ACHN (cell line): ENCODE data around the gene FBL.
"Not testable (repeated sequence)": the region's sequence is repeated elsewhere in the genome, so short reads cannot be mapped to it uniquely, and the experiment has no call there.

ENCODE experiments used
- DNase-seq: peaks from one replicate; pipeline ENCODE4 v3.0.0-alpha.2; 2015
- in situ Hi-C: cut with HindIII; loops from 2 replicates; pipeline ENCODE4 v1.10.0; 2017; ENCODE audit warnings: low sequenced_read_pairs, low pct_ligation_motif_present, low pct_unique_long_range_greater_than_20kb

FBL gene

DNA sequence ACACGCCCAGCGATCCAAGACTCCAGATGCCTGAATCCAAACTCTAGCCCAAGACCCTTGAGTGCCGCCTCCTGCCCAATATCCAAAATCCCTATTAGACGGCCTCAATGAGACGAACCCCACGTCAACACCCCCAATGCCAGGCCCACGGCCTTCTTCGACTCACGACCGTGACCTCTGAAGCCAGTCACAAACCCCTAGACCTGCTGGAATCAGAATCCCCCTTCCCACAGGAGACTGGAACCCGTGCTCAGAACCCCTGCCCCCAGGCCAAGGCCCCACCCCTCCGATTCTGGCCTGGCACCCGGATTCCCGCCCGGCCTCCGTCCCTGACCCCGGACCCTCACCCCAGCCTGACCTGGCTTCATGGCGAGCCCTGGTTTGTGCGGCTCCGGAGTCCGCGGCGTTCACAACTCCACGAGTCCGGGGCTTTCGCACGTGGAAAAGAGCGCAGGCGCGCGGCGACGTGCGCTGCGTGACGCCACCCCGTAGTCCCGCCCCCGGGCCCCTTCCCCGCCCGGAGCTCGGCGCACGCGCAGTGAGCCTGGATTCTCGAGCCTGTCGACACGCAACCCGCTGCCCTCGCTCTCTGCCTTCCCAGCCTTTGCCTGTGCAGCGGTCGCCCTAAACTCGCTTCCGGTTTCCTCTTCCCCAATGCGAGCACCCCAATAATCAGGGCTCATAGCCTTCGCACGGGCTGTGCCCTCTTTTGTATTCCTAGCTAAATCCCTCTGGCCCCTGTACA lies at the start of gene FBL:
Gene FBL (minus strand): TSS at position 447 of the 745 bp plus-strand sequence. CDS start 79 bp downstream, at position 368.
- DNase-seq, result peak; percentile 88
- in situ Hi-C loops, result no loop called here

DNA sequence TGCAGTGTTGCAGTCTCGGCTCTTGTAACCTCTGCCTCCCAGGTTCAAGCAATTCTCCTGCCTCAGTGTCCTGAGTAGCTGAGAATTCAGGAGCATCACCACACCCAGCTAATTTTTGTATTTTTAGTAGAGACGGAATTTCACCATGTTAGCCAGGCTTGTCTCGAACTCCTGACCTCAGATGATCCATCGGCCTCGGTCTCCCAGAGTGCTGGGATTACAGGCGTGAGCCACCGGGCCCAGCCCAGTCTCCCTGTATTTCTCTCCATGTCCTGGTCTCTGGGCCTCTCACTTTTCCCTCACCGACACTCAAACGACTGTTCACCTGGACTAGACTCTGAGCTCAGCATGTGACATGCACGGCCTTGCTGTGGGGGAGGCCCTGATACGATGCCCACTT lies 48.9 kb upstream of the FBL start:
- DNase-seq, in situ Hi-C loops: not testable (repeated sequence)

DNA sequence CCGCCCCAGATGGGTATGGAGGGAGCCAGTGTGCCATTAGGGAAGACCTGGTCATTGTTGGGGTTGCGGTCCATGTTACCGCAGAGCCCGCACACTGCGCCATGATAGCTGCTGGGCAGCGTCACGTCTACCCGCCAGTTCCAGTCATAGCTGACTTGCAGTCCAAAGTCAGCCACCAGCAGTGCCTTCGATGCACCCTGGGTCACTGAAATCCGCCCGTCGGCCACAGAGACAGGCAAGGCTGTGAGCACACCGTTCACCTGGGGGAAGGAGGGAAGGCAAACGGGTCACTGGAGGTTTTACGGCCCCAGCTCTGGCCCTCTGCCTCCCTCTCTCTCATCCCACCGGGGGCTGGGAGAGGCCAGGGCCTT lies 48.0 kb upstream of the FBL start:
- in situ Hi-C loops, DNase-seq: not testable (repeated sequence)

DNA sequence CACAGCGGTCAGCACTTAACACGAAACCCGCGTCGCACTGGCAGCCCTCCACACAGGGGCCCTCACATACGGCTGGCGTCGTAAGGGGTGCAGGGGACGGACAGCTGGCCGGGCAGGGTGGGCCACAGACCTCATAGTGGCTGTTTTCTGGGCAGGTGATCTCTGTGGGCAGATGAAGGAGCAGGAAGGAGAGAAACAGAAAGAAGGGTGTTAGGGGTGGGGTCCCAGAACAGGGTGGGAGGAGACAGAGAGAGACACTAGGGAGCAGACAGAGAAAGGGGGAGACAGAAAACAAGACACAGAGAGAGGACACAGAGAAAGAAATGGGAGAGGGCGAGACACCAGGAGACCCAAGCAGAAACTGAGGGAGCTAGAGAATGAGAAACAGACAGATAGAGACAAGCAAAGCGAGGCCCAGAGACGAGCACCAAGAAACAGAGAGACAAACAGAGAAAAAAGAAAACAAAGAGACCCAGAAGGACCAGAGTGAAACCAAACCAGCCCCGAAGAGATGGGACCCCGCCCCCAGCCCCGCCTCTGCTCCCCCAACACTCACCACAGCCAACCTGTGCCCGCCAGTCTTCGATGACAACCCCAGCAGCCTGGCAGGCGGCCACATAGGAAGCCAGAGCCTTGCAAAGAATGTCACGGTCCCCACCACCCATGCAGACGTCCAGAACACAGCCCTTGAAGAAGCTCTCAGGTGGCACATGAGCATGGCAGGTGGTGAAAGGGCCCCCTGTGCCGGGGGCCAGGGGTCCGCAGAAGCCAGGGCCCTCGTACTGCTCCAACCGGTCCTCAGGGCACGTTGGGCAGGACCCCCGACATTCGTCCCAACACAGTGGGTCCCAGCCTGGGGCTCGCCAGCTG lies 47.4 kb upstream of the FBL start:
- in situ Hi-C loops, DNase-seq: not testable (repeated sequence)

DNA sequence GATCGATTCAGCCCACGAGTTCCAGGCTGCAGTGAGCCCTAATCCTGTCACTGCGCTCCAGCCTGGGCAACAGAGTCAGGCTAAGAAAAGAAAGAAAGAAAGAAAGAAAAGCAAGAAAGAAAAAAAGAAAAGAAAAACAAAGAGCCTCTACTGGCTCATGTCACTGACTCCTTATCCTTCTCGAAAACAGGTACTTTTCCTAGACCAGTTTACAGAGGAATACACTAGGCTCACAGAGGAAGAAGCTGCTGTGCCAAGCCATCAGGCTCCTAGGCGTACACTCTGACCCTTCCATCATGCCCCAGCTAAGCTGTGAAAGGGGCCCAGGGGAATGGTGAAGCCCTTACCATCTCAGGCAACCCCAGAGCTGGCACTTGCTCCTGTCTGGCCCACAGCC lies 46.3 kb upstream of the FBL start:
- DNase-seq, in situ Hi-C loops: not testable (repeated sequence)

DNA sequence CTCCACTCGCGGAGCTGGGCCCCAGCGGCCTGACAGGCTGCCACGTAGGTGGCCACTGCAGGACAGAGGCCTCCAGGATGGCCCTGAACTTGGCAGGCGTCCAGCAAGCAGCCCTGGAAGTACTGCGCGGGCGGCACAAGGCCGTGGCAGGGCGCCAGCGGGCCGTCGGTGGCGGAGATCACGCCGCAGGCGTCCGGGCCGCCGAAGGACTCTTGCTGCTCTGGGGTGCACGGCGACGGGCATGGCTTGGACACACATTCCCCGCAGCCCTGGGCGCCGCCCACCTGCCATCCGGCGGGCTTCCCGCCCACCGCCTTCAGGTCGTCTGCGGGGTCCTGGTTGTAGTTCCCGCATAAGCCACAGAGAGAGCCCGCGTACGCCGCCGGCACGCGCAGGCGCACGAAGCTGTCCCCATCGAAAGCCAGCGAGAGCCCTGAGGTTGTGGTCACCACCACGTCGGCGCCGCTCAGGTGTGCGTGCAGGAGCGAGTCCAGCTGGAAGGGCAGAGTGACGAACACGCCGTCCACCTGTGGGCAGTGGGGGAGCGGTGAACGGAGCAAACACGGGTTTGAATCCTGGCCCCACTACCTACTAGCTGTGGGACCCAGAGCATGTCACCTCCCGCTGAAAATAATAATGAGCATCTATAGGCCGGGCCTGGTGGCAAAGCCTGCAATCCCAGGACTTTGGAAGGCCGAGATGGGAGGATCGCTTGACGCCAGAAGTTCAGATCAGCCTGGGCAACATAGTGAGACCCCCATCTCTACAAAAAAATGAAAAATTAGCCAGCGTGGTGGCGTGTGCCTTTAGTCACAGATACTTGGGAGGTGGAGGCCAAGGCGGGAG lies 45.7 kb upstream of the FBL start:
- DNase-seq, in situ Hi-C loops: not testable (repeated sequence)

DNA sequence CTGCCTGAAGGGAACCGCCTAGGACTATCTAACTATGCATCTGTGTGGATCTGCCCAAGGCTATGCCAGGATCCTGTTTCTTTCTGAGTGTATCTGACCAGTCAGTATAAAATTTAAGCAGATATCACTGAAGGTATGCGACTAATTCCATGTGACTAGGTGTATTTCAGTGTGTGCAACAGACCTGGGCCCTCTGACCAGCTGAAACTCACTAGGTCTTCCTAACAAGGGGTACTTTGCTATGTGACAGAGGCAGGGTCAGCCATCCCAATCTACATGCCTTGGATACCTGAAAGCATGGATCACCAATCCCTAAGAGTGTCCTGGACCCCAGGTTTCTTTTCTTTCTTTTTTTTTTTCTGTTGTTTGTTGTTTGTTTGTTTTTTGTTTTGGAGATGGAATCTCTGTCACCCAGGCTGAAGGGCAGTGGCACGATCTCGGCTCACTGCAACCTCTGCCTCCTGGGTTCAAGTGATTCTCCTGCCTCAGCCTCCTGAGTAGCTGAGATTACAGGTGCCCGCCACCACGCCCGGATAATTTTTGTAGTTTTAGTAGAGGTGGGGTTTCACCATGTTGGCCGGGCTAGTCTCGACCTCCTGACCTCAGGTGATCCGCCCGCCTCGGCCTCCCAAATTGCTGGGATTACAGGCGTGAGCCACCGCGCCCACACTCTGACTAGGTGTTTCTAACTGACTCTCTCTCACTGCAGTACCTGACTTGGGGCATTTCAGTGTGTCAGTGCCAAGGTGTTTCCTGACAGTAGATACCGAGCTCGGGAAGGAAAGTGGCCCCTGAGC lies 44.8 kb upstream of the FBL start:
- DNase-seq, result no peak
- in situ Hi-C loops, result no loop called here

DNA sequence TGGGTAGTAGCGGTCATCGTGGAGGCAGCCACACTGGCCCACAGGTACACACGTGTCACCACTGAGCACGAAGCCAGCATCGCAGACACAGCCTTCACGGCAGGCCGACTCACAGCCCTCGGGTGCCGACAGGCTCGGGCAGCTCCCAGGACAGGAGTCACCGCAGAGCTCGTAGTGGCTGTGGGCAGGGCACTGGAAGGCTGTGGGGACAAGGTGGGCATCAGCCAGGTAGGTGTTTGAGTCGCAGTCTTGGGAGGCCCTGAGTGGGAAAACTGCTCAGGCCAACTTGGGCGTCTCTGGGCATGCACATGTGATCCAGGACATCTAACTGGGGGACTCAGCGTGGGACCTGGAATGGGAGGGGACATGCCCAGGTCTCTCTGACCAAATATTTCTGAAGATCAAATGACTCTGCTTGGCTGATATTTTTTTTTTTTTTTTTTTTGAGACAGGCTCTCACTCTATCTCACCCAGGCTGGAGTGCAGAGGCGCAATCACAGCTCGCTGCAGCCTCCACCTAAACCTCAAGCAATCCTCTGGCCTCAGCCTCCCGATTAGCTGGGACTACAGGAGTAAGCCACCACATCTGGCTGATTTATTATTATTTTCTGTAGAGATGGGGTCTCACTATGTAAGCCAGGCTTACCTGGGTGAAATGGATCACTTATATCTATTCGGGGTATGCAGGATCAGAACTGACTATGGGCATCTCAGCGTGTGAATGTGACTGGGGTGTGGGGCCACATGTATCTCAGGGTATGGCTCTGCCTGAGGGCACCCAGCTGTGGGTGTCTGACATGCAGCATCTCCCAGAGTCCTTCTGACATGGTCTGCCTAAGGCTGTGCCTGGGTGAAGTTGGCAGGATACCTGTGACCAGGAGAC lies 43.9 kb upstream of the FBL start:
- DNase-seq, in situ Hi-C loops: not testable (repeated sequence)

DNA sequence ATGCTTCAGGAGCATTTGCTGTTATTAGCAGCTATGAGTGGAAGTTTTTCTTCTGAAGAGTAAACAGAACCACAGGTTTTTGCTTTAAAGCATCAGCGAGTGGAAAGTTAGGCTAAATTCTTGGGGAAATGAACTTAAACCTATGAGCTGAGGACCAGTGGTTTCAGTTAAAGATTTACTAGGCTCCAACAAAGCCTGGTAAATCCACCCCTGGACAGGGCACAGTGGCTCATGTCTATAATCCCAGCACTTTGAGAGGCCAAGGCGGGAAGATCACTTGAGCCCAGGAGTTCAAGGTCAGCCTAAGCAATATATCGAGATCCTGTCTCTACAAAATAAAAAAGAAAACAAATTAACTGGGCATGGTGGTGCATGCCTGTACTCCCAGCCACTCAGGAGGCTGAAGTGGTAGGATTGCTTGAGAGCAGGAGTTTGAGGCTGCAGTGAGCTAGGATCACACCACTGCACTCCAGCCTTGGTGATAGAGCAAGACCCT lies 41.3 kb upstream of the FBL start:
- DNase-seq, in situ Hi-C loops: not testable (repeated sequence)

DNA sequence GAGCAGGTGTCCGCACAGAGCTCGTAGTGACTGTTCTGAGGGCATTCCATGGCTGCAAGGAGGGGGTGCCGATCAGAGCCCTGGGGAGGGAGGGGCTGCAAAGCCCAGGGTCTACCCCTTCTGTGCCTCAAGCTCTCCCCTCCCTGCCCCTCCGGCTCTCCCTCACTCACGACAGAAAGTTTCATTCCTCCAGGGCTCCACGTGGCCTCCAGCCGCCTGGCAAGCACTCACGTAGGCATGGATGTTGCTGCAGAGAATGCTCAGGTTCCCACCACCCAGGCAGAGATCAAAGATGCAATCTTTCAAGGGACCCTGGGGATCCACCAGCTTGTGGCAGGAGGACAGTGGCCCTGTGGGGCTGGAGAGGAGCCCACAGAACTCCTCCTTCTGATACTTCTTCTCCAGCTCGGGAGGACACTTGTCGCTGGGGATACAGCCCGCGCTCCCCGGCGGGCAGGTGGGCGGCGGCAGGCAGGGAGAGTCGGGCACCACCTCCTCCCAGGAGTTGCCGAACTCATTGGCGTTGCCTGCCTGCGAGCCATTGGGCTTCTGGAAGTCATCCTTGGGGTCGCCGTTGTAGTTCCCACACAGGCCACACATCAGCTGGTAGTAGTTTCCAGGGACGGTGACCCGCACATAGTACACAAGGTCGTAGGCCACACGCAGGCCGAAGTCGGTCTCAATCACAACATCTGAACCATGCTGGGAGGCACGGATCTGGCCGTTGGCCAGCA lies 39.8 kb upstream of the FBL start:
- in situ Hi-C loops, result not testable (repeated sequence)

DNA sequence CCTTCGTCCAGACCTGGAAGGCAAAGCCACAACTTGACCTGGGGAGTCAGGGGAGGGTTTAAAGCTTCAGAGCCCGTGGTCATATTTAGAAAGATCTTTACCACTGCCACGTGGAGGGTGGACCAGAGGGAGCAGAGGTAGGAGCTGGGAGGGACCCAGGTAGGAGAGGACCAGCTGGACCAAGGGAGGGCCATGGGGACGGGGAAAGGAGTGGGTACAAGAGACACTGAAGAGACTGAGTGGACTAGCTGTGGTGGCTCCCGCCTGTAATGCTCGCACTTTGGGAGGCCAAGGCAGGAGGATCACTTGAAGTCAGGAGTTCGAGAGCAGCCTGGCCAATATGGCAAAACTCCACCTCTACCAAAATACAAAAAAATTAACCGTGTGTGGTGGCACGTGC lies 38.5 kb upstream of the FBL start:
- DNase-seq, in situ Hi-C loops: not testable (repeated sequence)

More for the DNA sequence above, 39.8 kb upstream of the FBL start:
- not testable (repeated sequence) for DNase-seq

DNA sequence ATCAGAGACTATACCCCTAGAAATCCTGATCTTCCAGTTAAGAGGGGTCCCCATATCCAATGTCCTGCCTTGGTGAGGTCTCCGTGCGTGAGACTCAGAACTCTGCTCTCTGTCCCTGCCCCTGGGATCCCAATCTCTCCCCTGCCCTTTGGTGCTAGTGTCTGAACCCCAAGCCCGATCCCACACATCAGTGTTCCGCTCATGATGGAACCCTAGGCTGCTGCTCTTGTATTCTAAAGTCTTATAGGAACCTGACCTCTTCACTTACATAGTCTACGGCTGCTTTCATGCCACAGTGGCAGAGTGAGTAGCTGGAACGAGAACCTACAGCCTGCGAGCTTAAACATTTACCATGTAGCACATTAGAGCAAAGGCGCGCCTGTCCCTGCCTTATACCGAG lies 36.5 kb upstream of the FBL start:
- in situ Hi-C loops, result not testable (repeated sequence)

DNA sequence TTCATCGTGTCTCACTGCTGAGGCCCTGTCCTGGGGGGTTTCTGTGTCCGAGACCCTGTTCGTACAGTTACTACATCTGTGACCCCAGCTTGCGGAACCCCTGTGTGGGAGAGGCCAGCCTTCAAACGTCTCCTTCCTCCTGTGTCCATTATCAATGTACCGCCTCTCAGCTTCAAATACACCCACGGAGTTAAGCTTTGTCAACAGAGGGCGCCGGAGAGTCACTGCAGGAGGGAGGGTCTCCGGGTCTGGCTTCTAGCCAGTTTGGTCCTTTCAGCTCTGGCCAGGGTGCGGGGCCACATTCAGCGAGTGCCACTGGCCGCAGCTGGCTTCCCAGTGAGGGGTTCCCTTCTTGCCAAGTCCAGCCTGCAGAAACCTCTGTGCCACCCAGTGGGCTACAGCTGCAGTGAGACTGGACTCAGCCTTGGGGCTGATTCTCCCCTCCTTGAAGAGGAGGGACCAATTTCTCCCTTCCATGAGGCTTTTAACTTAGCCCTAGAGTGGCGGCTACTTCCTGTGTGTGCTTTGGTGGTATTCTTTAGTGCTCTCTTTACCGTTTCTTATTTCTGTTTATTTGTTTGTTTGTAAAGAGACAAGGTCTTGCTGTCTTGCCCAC lies 35.4 kb upstream of the FBL start:
- peak; percentile 12 for DNase-seq
- in situ Hi-C loops, result not testable (repeated sequence)

More for the DNA sequence above, 36.5 kb upstream of the FBL start:
- not testable (repeated sequence) for DNase-seq

DNA sequence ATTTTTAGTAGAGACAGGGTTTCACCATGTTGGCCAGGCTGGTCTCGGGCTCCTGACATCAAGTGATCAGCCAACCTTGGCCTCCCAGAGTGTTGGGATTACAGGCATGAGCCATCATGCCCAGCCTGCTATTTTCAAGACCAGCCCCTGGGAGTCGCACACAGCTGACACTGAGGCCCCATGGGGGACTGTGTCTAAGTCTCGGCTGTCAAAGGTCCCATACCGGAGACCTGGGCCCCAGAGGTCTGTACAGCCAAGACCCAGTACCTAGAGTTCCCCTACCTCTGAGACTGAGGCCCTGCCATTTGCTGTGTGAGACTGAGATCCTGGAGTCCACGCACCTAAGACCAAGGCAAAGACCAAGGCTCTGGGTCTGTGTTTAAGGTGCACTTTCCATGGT lies 34.1 kb upstream of the FBL start:
- in situ Hi-C loops, DNase-seq: not testable (repeated sequence)

DNA sequence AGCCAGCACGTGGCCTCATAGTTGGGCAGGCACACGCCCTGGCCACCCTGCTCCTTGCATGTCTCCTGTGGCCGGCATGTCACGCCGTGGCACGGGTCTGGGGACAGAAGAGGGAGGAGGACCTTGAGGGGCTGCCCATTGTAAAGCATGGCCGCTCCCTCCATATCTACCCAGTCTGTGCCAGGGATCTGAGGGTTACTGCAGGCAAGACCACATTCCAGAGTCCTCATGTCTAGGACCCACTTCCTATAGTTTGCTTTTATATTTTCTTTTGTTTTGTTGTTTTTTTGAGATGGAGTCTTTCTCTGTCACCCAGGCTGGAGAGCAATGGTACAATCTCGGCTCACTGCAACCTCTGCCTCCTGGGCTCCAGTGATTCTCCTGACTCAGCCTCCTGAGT lies 33.6 kb upstream of the FBL start:
- in situ Hi-C loops, DNase-seq: not testable (repeated sequence)

DNA sequence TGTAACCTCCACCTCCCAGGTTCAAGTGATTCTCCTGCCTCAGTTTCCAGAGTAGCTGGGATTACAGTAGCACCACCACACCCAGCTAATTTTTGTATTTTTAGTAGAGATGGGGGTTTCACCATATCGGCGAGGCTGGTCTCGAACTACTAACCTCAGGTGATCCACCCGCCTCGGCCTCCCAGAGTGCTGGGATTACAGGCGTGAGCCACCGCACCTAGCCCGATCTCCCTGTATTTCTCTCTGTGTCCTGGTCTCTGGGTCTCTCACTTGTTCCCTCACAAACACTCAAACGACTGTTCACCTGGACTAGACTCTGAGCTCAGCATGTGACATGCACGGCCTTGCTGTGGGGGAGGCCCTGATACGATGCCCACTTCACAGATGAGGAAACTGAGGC lies 32.7 kb upstream of the FBL start:
- in situ Hi-C loops, DNase-seq: not testable (repeated sequence)
